ENCODE measurements around the gene AMDHD2. TPM values are rescaled to one million over a fixed set of nuclear protein-coding genes. Genes with fewer than 3 reads are reported as not detected.
"Not testable (repeated sequence)": the region's sequence is repeated elsewhere in the genome, so short reads cannot be mapped to it uniquely, and the experiment has no call there.

The AMDHD2 gene
- total RNA-seq, 6 experiments from 2014 or later = 12.3 to 24.9 (median 21.4) TPM

DNA sequence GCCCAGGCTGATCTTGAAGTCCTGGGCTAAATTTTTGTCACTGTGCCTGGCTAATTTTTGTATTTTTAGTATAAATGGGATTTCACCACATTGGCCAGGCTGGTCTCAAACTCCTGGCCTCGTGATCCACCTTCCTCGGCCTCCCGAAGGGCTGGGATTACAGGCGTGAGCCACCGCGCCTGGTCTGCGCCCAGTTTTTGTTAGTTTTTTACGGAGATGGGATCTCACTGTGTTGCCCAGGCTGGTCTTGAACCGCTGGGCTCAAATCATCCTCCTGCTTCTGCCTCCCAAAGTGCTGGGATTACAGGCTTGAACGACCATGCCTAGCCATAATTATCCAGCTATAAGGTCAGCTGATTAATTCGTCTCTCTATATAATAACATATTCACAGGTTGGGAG is 13.7 kb downstream of the AMDHD2 start:
- Histone ChIP-seq H3K27me3 (no peaks in the 10 kb centered on the region), H3K9me3 (no peaks in the 10 kb centered on the region), H3K4me1 (peaks cover 0 to 18% (median 2%) of the 10 kb centered on the region in 4 donors), H3K4me3 (no peak overlapping the region), H3K27ac (no peak overlapping the region), H3K36me3 (peaks cover 0 to 3% (median 0%) of the 10 kb centered on the region in 4 donors)
- DNase-seq = no peak
- TF ChIP-seq POLR2A (IDR thresholded peaks at IDR 0.05) (no peak), CTCF (IDR thresholded peaks at IDR 0.05) (no peak)
- ATAC-seq = no peak
- WGBS (ENCODE audit: insufficient coverage, low coverage, low lambda C conversion rate, missing lambda C conversion rate) = 88% methylated on average over 6 of the region's 11 CpGs
- intact Hi-C loops (cut with DNase I) = no loop called here

DNA sequence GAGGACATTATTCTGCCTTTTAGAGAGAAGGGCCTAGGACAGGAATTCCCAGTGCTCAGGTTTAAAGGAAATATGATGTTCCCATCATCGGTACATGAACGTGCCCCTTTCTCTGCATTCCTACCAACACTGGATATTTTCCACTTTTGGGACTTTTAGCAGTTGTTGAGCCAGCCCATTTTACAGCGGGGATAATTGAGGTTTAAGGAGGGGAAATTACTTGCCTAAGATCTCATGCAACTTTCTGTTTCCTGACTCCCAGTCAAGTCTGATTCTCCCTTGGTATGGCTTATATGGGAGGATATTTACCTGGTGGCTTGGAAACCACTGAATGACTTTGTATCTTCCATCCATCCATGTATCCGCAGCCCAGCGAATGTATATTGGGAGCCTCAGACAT is 14.2 kb downstream of the AMDHD2 start:
- DNase-seq; H3K36me3 ChIP-seq; H3K27ac ChIP-seq; ATAC-seq; H3K27me3 ChIP-seq; H3K9me3 ChIP-seq; intact Hi-C loops (cut with DNase I); H3K4me3 ChIP-seq: not testable (repeated sequence)
- 81% methylated on average over 5 of the region's 5 CpGs for WGBS (ENCODE audit: insufficient coverage, low coverage, low lambda C conversion rate, missing lambda C conversion rate)
- peaks cover 0 to 22% (median 4%) of the 10 kb centered on the region in 4 donors for H3K4me1 ChIP-seq

DNA sequence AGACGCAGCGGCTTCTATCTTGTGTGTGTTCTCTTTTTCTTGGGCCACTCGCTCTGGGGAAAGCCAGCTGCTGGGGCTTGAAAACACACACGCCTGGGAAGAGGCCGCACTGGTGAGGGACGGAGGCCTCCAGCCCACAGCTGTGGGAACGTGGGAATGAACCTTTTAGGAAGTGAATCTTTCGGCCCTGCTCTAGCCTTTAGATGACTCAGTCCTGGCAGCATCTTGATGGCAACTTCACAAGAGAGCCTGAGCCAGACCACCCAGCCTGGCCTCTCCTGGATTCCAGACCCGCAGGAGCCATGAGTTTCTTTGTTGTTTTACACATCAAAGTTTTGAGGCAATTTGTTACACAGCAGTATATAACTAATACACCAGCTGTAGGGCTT is 15.4 kb downstream of the AMDHD2 start:
- H3K4me1 ChIP-seq = peaks cover 0 to 28% (median 11%) of the 10 kb centered on the region in 4 donors
- intact Hi-C loops (cut with DNase I) = no loop called here
- no peak for ATAC-seq
- H3K27me3 ChIP-seq = no peaks in the 10 kb centered on the region
- DNase-seq = peak; percentile 19 to 47 (median 42)
- peak overlapping the region in 1 of 3 donors; percentile 28 for H3K27ac ChIP-seq
- TF ChIP-seq CTCF (IDR thresholded peaks at IDR 0.05) (no peak), POLR2A (IDR thresholded peaks at IDR 0.05) (no peak)
- no peak overlapping the region for H3K4me3 ChIP-seq
- no peaks in the 10 kb centered on the region for H3K9me3 ChIP-seq
- H3K36me3 ChIP-seq = no peaks in the 10 kb centered on the region
- 76% methylated on average over 6 of the region's 9 CpGs for WGBS (ENCODE audit: insufficient coverage, low coverage, low lambda C conversion rate, missing lambda C conversion rate)

DNA sequence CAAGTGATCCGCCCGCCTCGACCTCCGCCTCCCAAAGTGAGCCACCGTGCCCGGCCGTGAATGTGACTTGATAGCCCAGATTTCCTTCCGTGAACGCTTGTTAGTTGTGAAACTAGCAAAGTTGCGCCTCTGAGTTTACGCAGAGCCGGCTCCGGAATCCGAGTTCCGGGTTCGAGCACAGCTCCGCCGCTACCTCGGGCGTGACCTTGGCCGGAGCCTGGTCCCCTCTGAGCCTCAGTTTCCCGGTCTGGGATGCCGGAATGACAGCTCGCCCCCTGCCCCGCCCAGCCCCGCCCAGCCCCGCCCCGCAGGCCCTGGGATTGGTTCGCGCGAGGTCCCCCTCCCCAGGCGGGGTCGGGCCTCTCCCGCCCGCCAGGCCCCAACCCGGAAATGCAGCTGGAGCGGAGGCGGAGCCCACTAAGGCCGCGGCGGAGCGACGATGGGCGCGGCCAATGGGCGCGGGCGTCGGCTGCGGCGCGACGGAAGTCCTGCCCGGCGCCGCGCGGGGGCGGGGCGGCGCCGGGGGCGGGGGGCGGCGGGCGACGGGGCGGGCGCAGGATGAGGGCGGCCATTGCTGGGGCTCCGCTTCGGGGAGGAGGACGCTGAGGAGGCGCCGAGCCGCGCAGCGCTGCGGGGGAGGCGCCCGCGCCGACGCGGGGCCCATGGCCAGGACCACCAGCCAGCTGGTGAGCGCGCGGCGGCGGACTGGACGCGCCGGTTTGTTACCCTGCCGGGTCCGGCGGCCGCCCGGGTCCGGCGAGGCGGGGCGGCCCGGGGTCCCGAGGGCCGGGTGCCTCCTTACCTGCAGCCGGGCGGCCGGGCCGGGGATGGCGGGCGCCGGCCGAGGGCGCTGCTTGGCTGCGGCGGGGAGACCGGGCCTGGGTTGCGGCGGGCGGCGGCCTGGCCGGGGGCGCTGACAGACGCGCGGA is 17.5 kb downstream of the AMDHD2 start, which contains the start of gene PDPK1:
Gene PDPK1 (plus strand): TSS at position 571 of the 929 bp plus-strand sequence. CDS start 92 bp downstream, at position 663.
- WGBS (ENCODE audit: insufficient coverage, low coverage, low lambda C conversion rate, missing lambda C conversion rate) = 2% methylated on average over 19 of the region's 126 CpGs
- H3K4me1 ChIP-seq = peaks cover 0 to 35% (median 17%) of the 10 kb centered on the region in 4 donors
- peak within 1 kb of the TSS in 2 of 3 donors; percentile 47 to 79 for H3K27ac ChIP-seq
- H3K9me3 ChIP-seq = no peaks in the 10 kb centered on the region
- H3K4me3 ChIP-seq = peak within 1 kb of the TSS; percentile 51 to 70 (median 60)
- no peaks in the 10 kb centered on the region for H3K27me3 ChIP-seq
- intact Hi-C loops (cut with DNase I) = no loop called here
- no peaks in the 10 kb centered on the region for H3K36me3 ChIP-seq
- TF ChIP-seq POLR2A (IDR thresholded peaks at IDR 0.05) = peak; percentile 45
- TF ChIP-seq CTCF (IDR thresholded peaks at IDR 0.05) = no peak
- peak; percentile 82 to 93 (median 88) for ATAC-seq
- peak; percentile 96 to 97 (median 96) for DNase-seq

DNA sequence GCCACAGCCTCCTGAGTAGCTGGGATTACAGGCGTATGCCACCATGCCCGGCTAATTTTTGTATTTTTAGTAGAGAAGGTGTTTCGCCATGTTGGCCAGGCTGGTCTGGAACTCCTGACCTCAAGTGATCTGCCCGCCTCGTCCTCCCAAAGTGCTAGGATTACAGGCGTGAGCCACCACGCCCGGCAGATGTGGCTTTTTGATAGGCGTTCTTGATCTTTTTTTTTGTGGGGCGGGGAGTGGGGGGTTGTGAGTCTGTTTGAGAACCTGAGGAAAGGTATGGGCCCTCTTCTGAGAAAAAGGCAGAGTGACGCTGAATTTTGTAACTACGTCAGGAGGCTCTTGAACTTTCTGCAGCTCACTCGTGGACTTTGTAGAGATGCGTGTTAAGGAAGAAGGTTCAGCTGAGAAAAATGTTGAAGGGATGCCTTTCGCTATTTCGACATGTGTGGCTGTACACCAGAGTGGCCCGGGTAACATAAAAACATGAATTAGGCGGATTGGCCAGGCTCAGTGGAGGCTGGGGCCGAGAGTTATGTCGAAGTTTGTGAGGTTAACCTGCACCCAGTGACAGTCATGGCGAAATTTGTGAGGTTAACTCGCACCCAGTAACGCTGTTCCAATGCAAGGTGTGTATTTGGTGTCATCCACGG is 19.1 kb downstream of the AMDHD2 start:
- H3K4me3 ChIP-seq = peak overlapping the region in 2 of 3 donors; percentile 43 to 69
- intact Hi-C loops (cut with DNase I); ATAC-seq; H3K9me3 ChIP-seq; H3K36me3 ChIP-seq; H3K27ac ChIP-seq; H3K27me3 ChIP-seq: not testable (repeated sequence)
- 44% methylated on average over 20 of the region's 24 CpGs for WGBS (ENCODE audit: insufficient coverage, low coverage, low lambda C conversion rate, missing lambda C conversion rate)
- peaks cover 0 to 32% (median 17%) of the 10 kb centered on the region in 4 donors for H3K4me1 ChIP-seq
- peak in 1 of 3 donors; percentile 13 for DNase-seq
